HG02798 (cell line): ENCODE results near the gene BACH1.
"Not testable (repeated sequence)": the region's sequence is repeated elsewhere in the genome, so short reads cannot be mapped to it uniquely, and the experiment has no call there.

Experiments
- ATAC-seq: cut with Tn5 transposase; IDR thresholded peaks from one replicate; pipeline ENCODE4 v1.9.1; 2021; ENCODE audit warnings: mild to moderate bottlenecking; ENCODE audit not compliant: unreplicated experiment, poor library complexity

Gene BACH1

GRCh38 chr21:29298348-29299045, at the start of gene BACH1:
Gene BACH1, plus strand, starts transcription at chr21:29298922. Its CDS starts 22,359 bp downstream, at chr21:29321281.
- ATAC-seq: peak; percentile 64

- ATAC-seq: not testable (repeated sequence)
Measured at GRCh38 chr21:29249289-29249688, 49.4 kb upstream of the BACH1 start.

- no peak for ATAC-seq
Measured at GRCh38 chr21:29250636-29251035, 48.1 kb upstream of the BACH1 start.

DNA sequence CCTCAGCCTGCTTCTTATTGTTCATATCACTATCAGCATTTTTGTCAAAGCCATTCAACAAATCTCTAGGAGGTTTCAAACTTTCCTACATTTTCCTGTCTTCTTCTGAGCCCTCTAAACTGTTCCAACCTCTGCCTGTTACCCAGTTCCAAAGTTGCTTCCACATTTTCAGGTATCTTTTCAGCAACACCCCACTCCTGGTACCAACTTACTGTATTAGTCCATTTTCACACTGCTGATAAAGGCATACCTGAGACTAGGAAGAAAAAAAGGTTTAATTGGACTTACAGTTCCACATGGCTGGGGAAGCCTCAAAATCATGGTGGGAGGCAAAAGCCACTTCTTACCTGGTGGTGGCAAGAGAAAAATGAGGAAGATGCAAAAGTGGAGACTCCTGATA, 44.9 kb upstream of the BACH1 start:
- ATAC-seq: not testable (repeated sequence)

DNA sequence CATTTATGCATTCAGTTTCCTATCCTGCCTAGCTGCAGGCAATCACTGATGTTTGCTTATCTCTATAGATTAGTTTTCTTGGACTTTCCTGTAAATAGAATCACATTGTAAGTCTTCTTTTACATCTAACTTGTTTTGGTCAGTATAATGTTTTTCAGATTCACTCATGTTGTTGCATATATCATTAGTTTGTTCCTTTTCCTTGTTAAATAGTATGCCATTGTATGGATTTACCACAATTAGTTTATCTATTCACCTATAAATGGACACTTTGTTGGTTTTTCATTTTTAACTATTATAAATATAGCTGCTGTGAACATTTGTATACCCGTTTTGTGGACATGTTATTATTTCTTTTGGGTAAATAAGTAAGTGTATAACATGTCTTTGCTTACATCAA, 44.2 kb upstream of the BACH1 start:
- no peak for ATAC-seq

DNA sequence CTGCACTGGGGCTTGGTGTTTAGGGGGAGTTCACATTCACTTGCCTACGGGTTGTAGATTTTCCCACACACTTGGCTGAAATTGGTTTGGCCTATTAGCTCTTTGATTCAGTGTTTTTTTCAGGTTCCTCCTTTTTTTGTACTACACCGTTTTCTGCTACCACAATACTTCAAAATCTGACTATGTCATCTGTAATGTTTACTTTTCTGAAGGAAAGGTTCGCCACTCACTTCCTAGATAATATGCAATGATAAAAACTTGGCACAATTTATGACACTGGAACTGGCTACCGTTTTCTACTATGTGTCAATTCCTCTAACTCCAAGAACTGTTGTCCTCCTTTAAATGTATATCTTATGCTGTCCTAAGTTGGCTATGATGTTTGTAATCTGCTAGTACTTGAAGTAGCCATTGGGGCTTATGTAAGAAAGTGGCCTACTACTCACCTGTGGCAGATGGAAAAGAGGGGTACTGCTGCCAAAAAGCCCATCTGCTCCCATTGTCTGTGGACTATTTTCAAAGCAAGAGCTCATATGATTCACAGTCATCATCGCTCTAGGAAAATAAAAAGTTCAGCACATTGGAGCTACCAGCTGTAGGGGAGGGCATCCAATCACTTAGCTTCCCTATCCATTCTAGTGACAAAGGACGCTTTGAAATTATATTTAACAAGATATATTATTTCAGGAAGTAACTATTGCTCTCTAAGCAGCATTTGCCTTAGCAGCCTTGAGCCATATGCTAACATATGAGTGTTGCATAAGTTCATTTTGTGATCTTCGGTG, 42.4 kb upstream of the BACH1 start:
- no peak for ATAC-seq

- no peak for ATAC-seq
Measured at GRCh38 chr21:29257701-29258100, 41.0 kb upstream of the BACH1 start.

GRCh38 chr21:29258626-29259338, 39.9 kb upstream of the BACH1 start:
- ATAC-seq: no peak

DNA sequence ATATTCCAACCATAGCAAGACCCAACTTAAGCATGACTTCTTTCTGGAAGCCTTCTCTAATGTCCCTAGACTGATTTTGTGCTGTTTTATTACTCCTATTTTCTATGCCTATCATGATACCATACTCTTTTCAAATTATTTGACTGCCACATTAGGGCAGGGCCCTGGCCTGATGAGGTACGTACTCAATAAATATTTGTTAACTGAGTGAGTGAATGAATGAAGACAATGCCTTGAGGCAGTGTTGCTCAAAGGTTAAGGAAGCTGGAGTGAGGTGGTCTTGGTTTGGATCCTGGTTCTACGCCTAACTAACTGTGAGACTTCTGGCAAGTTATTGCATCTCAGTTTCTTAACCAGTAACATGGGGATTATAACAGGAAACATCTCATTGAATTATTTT, 38.3 kb upstream of the BACH1 start:
- ATAC-seq: no peak

DNA sequence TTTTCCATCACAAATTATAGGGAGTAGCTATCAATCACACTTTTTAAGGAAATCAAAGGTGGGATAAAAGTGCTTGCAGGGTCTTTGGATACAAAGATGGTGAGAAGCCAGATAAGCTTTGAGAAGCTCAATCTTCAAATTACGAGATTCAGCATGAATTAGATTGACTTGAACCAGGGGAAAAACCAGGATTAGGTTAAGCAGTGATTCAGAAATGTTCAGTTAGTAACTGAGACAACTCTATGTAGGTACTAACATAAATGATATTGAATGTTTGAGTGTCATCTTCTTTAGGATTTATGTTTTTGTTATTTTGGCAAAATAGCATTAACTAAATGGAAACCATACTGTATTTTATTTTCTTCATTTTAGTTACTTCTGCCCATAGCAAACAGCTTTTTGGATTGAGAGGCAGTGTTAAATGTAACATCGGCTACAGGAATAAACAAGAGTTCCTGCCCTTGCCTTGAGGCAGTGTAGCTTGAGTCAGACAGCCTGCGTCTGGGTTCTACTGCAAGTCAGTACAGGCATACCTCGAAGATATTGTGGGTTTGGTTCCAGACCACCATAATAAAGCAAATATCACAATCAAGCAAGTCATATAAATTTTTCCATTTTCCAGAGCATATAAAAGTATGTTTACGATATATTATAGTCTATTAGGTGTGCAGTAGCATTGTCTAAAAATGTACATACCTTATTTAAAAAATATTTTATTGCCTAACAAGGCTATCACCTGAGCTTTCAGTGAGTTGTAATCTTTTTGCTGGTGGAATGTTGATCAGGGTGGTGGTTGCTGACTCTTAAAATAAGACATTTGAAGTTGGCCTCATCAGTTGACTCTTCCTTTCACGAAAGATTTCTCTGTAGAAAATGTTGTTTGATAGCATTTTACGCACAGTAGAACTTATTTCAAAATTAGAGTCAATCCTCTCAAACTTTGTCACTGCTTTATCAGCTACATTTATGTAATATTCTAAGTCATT, 36.9 kb upstream of the BACH1 start:
- ATAC-seq: no peak

DNA sequence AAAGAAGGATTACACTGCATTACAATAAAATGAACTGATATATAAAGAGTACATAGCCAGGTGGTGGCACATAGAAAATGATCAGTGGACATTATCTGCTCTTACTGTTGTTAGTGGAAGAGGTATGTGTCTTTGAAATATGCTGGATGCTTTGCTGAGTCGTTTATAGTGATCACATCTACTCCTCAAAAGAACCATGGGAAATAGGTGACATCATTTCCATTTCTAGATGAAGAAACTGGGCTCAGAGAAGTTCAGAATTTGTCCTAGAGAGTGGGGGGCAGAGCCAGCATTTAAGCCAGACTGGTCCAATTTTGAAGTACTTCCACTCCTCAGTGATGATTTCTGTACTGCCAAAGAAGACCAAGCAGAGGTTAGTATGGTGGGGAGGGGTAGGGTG, 34.0 kb upstream of the BACH1 start:
- no peak for ATAC-seq

DNA sequence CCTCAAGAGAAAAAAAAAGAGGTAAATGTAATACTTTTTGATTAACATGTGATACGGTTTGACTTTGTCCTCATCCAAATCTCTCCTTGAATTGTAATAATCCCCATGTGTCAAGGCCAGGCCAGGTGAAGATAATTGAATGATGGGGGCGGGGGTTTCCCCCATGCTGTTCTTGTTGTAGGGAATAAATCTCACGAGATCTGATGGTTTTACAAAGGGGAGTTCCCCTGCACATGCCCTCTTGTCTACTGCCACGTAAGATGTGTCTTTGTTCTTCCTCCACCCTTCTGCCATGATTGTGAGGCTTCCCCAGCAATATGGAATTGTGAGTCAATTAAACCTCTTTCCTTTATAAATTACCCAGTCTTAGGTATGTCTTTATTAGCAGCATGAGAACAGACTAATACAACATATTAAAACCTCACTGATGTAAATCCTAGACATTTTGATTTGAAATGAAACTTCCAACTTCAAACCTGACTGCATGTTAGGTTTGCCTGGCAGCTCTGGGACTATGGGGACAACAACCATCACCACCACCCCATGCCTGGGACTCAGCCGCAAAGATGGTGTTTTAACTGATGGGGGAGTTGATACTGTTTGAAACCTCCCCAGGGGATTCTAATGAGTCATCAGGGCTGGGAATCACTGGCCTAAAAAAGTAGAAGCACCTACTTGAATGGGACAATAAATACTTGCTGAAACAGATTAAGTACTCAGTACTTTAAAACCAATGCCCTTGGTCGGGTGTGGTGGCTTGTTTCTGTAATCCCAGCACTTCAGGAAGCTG, 32.8 kb upstream of the BACH1 start:
- peak; percentile 43 for ATAC-seq

- no peak for ATAC-seq
Measured at GRCh38 chr21:29267666-29268065, 31.1 kb upstream of the BACH1 start.

DNA sequence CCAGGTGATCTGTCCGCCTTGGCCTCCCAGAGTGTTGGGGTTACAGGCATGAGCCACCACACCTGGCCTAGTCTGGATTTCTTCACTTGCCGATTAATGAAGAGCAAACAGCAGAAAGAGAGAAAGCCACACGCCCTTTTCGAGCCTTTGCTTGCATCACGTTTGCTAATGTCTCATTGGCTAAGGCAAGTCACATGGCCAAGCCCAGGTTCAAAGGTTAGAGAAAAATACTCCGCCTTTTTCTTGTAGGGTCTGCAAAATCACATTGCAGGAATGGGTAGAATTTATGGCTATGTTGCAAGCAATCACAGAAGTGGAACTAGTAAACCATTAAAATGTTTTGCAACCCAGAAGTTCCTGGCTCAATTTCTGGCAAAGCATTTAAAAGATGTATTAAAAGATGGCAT, 26.8 kb upstream of the BACH1 start:
- no peak for ATAC-seq

GRCh38 chr21:29277442-29277841, 21.3 kb upstream of the BACH1 start:
- ATAC-seq: no peak

DNA sequence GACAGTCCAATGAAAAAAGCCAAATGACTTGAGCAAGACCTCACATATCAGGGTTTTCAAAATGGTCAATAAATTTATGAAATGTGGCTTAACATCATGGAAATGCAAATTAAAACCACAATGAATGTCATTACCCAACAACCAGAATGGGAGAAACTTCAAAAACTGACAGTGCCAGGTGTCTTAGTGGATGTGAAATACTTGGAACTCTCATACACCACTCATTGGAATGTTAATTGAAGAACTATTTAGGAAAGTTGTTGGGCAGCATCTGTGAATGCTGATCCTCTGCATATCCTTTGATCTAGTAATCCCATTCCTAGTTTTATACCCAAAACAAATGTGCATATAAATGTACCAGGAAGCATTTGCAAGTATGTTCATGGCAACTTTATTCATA, 19.2 kb upstream of the BACH1 start:
- ATAC-seq: no peak

- ATAC-seq: not testable (repeated sequence)
Measured at GRCh38 chr21:29281801-29282200, 16.9 kb upstream of the BACH1 start.

GRCh38 chr21:29287383-29287782, 11.3 kb upstream of the BACH1 start:
- no peak for ATAC-seq

DNA sequence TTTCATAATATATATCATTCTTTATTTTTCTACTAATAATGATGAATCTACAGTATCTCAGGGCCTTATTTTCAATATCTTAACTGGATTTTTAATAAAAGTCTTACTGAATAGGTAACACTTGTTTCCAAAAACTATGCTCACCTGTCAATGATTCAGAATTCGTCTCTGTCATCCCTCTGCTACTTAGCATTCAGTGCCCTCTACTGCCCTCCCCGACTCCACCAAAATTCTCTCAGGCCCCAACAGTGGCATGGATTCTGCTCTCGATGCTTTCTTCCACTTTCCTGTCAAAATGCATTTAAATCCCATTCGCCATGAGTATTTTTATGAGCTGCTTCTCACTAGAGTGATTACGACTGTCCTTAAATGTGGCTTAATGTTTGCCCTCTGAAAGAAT, 10.5 kb upstream of the BACH1 start:
- ATAC-seq: no peak
